ENCODE data around the gene KRT79.

GRCh38 chr12:52832451-52832850 is 1.7 kb downstream of the KRT79 start:
- no peak for TF ChIP-seq CTCF (IDR thresholded peaks at IDR 0.05)
- no peak for TF ChIP-seq POLR2A (IDR thresholded peaks at IDR 0.05)
